LNCaP clone FGC (cell line): ENCODE data around the gene TRPM7.

Experiments used
- DNase-seq: peaks from one replicate; pipeline ENCODE4 v3.0.0-alpha.2; 2011; ENCODE audit warnings: low read depth
- H3K4me3 ChIP-seq: 2 replicates; pipeline ENCODE4 v1.5.1; 2011; ENCODE audit warnings: mild to moderate bottlenecking, low read depth, low read length, control low read depth
- CTCF ChIP-seq: IDR thresholded peaks from 2 replicates; pipeline ENCODE4 v1.5.1; 2012; ENCODE audit warnings: mild to moderate bottlenecking; ENCODE audit not compliant: control insufficient read depth, insufficient read depth; ENCODE audit errors: extremely low read depth

The TRPM7 gene

GRCh38 chr15:50653156-50653743, 33.3 kb downstream of the TRPM7 start:
- no peak overlapping the region for H3K4me3 ChIP-seq
- DNase-seq: no peak
- no peak for TF ChIP-seq CTCF

GRCh38 chr15:50652671-50653070, 33.9 kb downstream of the TRPM7 start:
- no peak for DNase-seq
- no peak for TF ChIP-seq CTCF
- H3K4me3 ChIP-seq: no peak overlapping the region

- no peak for DNase-seq
- TF ChIP-seq CTCF: no peak
These were observed 45.3 kb downstream of the TRPM7 start for GRCh38 chr15:50641318-50641717.

GRCh38 chr15:50636146-50636545, 50.5 kb downstream of the TRPM7 start:
- TF ChIP-seq CTCF: no peak
- no peak for DNase-seq
- H3K4me3 ChIP-seq: no peak overlapping the region

More at GRCh38 chr15:50641318-50641717, 45.3 kb downstream of the TRPM7 start:
- no peak overlapping the region for H3K4me3 ChIP-seq

GRCh38 chr15:50633653-50634052, 52.9 kb downstream of the TRPM7 start:
- no peak for TF ChIP-seq CTCF
- H3K4me3 ChIP-seq: no peak overlapping the region
- no peak for DNase-seq

GRCh38 chr15:50628421-50628820, 58.2 kb downstream of the TRPM7 start:
- no peak overlapping the region for H3K4me3 ChIP-seq
- DNase-seq: no peak
- TF ChIP-seq CTCF: no peak
